ENCODE results near the gene ASIC5.
A peak's percentile ranks its signal among the peaks of the same experiment; 100 is the strongest.

Gene ASIC5

GRCh38 chr4:155879767-155880166 is 13.7 kb upstream of the ASIC5 start:
- no peak for DNase-seq (ENCODE audit: low spot score)

GRCh38 chr4:155878611-155879010 is 12.5 kb upstream of the ASIC5 start:
- no peak for DNase-seq (ENCODE audit: low spot score)

- DNase-seq (ENCODE audit: low spot score), result no peak
These were observed 11.9 kb upstream of the ASIC5 start for GRCh38 chr4:155877971-155878370.

- DNase-seq (ENCODE audit: low spot score), result no peak
These were observed 9.8 kb upstream of the ASIC5 start for GRCh38 chr4:155875878-155876277.

- DNase-seq (ENCODE audit: low spot score), result no peak
These were observed 10.2 kb downstream of the ASIC5 start for GRCh38 chr4:155855897-155856296.

GRCh38 chr4:155854582-155855226 is 11.4 kb downstream of the ASIC5 start:
- peak; percentile 70 for DNase-seq (ENCODE audit: low spot score)

GRCh38 chr4:155853189-155853588 is 12.9 kb downstream of the ASIC5 start:
- no peak for DNase-seq (ENCODE audit: low spot score)

GRCh38 chr4:155849042-155849441 is 17.0 kb downstream of the ASIC5 start:
- DNase-seq (ENCODE audit: low spot score), result no peak

- no peak for DNase-seq (ENCODE audit: low spot score)
These were observed 19.1 kb downstream of the ASIC5 start for GRCh38 chr4:155846929-155847328.

GRCh38 chr4:155842080-155842479 is 24.0 kb downstream of the ASIC5 start:
- DNase-seq (ENCODE audit: low spot score), result no peak

GRCh38 chr4:155837203-155837796 is 28.8 kb downstream of the ASIC5 start:
- no peak for DNase-seq (ENCODE audit: low spot score)

- DNase-seq (ENCODE audit: low spot score), result no peak
These were observed 33.4 kb downstream of the ASIC5 start for GRCh38 chr4:155832664-155833063.

GRCh38 chr4:155828628-155829027 is 37.4 kb downstream of the ASIC5 start:
- no peak for DNase-seq (ENCODE audit: low spot score)

- DNase-seq (ENCODE audit: low spot score), result no peak
These were observed 43.5 kb downstream of the ASIC5 start for GRCh38 chr4:155822572-155822971.

- no peak for DNase-seq (ENCODE audit: low spot score)
These were observed 45.1 kb downstream of the ASIC5 start for GRCh38 chr4:155820887-155821518.

- DNase-seq (ENCODE audit: low spot score), result no peak
These were observed 47.0 kb downstream of the ASIC5 start for GRCh38 chr4:155819066-155819465.

GRCh38 chr4:155818639-155819038 is 47.4 kb downstream of the ASIC5 start:
- no peak for DNase-seq (ENCODE audit: low spot score)

- DNase-seq (ENCODE audit: low spot score), result no peak
These were observed 55.0 kb downstream of the ASIC5 start for GRCh38 chr4:155811083-155811482.

- peak; percentile 74 for DNase-seq (ENCODE audit: low spot score)
These were observed 56.2 kb downstream of the ASIC5 start for GRCh38 chr4:155809835-155810234.

GRCh38 chr4:155807021-155807420 is 59.1 kb downstream of the ASIC5 start:
- DNase-seq (ENCODE audit: low spot score), result peak; percentile 49

- DNase-seq (ENCODE audit: low spot score), result no peak
These were observed 61.1 kb downstream of the ASIC5 start for GRCh38 chr4:155805016-155805415.

- DNase-seq (ENCODE audit: low spot score), result no peak
These were observed 63.7 kb downstream of the ASIC5 start for GRCh38 chr4:155802190-155802959.

Data from AG08395 (cell line).